ENCODE measurements around the gene PSMB7.

DNA sequence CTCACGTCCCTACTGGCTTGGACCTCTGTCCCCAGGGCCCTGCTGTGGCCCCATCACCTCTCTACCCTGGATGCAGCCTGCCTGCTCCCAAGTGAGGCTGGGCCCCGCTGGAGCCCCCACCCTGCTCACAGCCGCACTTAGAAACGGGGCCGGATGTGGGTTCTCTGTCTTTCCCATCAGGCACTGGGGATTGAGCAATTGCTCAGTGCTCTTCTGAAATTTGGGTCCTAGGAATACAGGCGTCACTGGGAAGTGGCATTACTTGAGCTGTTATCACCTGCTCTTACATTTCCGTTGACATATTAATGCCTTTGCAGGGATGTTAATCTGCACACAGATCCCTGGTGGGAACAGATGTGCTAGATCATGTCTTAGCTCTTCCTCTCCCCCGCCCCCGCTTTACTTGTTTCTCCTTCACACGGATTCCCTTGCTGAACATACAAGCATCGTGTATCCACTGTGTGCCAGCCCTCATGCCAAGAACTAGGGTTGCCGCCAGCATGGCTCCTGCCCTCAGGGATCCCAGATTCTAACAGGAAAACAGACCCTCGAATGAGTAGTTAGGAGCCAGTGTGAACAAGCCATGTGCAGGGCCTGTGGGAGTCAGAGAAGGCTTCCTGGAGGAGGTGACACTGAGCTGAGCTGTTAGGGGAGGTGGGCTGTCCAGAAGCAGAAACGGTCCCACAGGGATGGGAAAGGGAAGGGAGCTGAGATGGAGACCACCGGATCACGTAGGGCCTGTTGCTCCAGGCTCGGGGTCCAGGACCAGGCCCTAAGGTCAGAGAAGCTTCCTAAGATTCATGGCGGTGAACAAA is 92.4 kb downstream of the PSMB7 start:
- TF ChIP-seq, protein P1, sequence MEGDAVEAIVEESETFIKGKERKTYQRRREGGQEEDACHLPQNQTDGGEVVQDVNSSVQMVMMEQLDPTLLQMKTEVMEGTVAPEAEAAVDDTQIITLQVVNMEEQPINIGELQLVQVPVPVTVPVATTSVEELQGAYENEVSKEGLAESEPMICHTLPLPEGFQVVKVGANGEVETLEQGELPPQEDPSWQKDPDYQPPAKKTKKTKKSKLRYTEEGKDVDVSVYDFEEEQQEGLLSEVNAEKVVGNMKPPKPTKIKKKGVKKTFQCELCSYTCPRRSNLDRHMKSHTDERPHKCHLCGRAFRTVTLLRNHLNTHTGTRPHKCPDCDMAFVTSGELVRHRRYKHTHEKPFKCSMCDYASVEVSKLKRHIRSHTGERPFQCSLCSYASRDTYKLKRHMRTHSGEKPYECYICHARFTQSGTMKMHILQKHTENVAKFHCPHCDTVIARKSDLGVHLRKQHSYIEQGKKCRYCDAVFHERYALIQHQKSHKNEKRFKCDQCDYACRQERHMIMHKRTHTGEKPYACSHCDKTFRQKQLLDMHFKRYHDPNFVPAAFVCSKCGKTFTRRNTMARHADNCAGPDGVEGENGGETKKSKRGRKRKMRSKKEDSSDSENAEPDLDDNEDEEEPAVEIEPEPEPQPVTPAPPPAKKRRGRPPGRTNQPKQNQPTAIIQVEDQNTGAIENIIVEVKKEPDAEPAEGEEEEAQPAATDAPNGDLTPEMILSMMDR (conservative IDR thresholded peaks at IDR 0.05 in 1 of 2, IDR thresholded peaks at IDR 0.05 in 1 of 2; ENCODE audit: extremely low read depth in 1 of 2, insufficient read depth in 1 of 2, low read depth in 1 of 2, low read length in 2 of 2) = no peak
- TF ChIP-seq EZH2 (IDR thresholded peaks at IDR 0.05; ENCODE audit: borderline replicate concordance, low read length) = no peak

All from mammary epithelial cell (primary cell).